DOHH2 (cell line): ENCODE results near the gene ITPRID2.

Source experiments
- H3F3A ChIP-seq: fragments of 200-600 bp; sonication (generic), shearing (Covaris generic); 2 replicates; pipeline ENCODE4 v1.6.0; 2016; ENCODE audit warnings: antibody characterized with exemption, mild to moderate bottlenecking; ENCODE audit not compliant: control insufficient read depth, insufficient read depth
- H3K27ac ChIP-seq: fragments of 200-600 bp; sonication (generic); 2 replicates; pipeline ENCODE4 v1.5.1; 2014; ENCODE audit warnings: low read depth, mild to moderate bottlenecking, low read length, moderate library complexity
- H3K27me3 ChIP-seq: fragments of 200-600 bp; sonication (generic); 2 replicates; pipeline ENCODE4 v1.6.1; 2014; ENCODE audit warnings: mild to moderate bottlenecking, low read length, mixed read lengths; ENCODE audit not compliant: control insufficient read depth
- H3K36me3 ChIP-seq: fragments of 200-600 bp; sonication (generic); 2 replicates; pipeline ENCODE4 v1.6.1; 2014; ENCODE audit warnings: mild to moderate bottlenecking, low read length, moderate library complexity, mixed read lengths; ENCODE audit not compliant: control insufficient read depth
- H3K4me1 ChIP-seq: fragments of 200-600 bp; sonication (generic); 2 replicates; pipeline ENCODE4 v1.6.1; 2014; ENCODE audit warnings: mild to moderate bottlenecking, low read length, mixed read lengths; ENCODE audit not compliant: control insufficient read depth
- H3K4me2 ChIP-seq: fragments of 200-600 bp; sonication (generic); 2 replicates; pipeline ENCODE4 v1.6.0; 2014; ENCODE audit warnings: mild to moderate bottlenecking, low read length, moderate library complexity
- H3K4me3 ChIP-seq: fragments of 200-600 bp; sonication (generic); 2 replicates; pipeline ENCODE4 v1.5.1; 2014; ENCODE audit warnings: mild to moderate bottlenecking, low read length, mixed read lengths
- H3K79me2 ChIP-seq: fragments of 200-600 bp; sonication (generic); 2 replicates; pipeline ENCODE4 v1.6.1; 2014; ENCODE audit warnings: mild to moderate bottlenecking, low read length, mixed read lengths; ENCODE audit not compliant: control insufficient read depth
- H3K9me2 ChIP-seq: fragments of 200-600 bp; sonication (generic); replicated peaks from 2 replicates; pipeline ENCODE4 v1.6.1; 2014; ENCODE audit warnings: mild to moderate bottlenecking, low read length, mixed read lengths; ENCODE audit not compliant: control insufficient read depth
- H3K9me3 ChIP-seq: fragments of 200-600 bp; sonication (generic); 2 replicates; pipeline ENCODE4 v1.6.1; 2014; ENCODE audit warnings: antibody characterized with exemption, low read length, mixed read lengths; ENCODE audit not compliant: control insufficient read depth, insufficient read depth
- H4K20me1 ChIP-seq: fragments of 200-600 bp; sonication (generic); 2 replicates; pipeline ENCODE4 v1.6.0; 2014; ENCODE audit warnings: low read depth, mild to moderate bottlenecking, antibody characterized with exemption, low read length, moderate library complexity; ENCODE audit not compliant: control insufficient read depth, insufficient read depth
- CTCF ChIP-seq: fragments of 200-600 bp; sonication (generic); IDR thresholded peaks from one replicate; pipeline ENCODE4 v1.5.1; 2014; ENCODE audit warnings: antibody characterized with exemption, mild to moderate bottlenecking, low read depth, low read length; ENCODE audit not compliant: poor library complexity, severe bottlenecking
- EZH2phosphoT487 ChIP-seq: fragments of 200-600 bp; sonication (generic); IDR thresholded peaks from 2 replicates; pipeline ENCODE4 v1.6.1; 2017; ENCODE audit warnings: borderline replicate concordance, mild to moderate bottlenecking, antibody characterized with exemption, low read length, moderate library complexity, mixed read lengths

The ITPRID2 gene

GRCh38 chr2:181949047-181949446 is 57.5 kb downstream of the ITPRID2 start:
- H3K79me2 ChIP-seq, result no peaks in the 10 kb centered on the region
- H3K9me3 ChIP-seq, result no peaks in the 10 kb centered on the region
- no peak overlapping the region for H3K4me3 ChIP-seq
- no peak overlapping the region for H3K27ac ChIP-seq
- TF ChIP-seq CTCF, result no peak
- no peaks in the 10 kb centered on the region for H4K20me1 ChIP-seq
- no peaks in the 10 kb centered on the region for H3K9me2 ChIP-seq
- H3K4me1 ChIP-seq, result peaks cover 10% of the 10 kb centered on the region
- no peaks in the 10 kb centered on the region for H3F3A ChIP-seq
- no peak overlapping the region for H3K4me2 ChIP-seq
- no peaks in the 10 kb centered on the region for H3K36me3 ChIP-seq
- no peaks in the 10 kb centered on the region for H3K27me3 ChIP-seq

GRCh38 chr2:181952404-181953226 is 61.1 kb downstream of the ITPRID2 start:
- H3K36me3 ChIP-seq, result no peaks in the 10 kb centered on the region
- H3K4me3 ChIP-seq, result no peak overlapping the region
- no peaks in the 10 kb centered on the region for H3K27me3 ChIP-seq
- no peaks in the 10 kb centered on the region for H4K20me1 ChIP-seq
- no peak for TF ChIP-seq EZH2phosphoT487
- H3K9me2 ChIP-seq, result no peaks in the 10 kb centered on the region
- H3K9me3 ChIP-seq, result no peaks in the 10 kb centered on the region
- H3K27ac ChIP-seq, result no peak overlapping the region
- H3F3A ChIP-seq, result no peaks in the 10 kb centered on the region
- H3K4me1 ChIP-seq, result peaks cover 19% of the 10 kb centered on the region
- no peak overlapping the region for H3K4me2 ChIP-seq
- H3K79me2 ChIP-seq, result no peaks in the 10 kb centered on the region

- Histone ChIP-seq H3K79me2 (no peaks in the 10 kb centered on the region), H3K4me3 (peak overlapping the region; percentile 72), H3K4me1 (peaks cover 19% of the 10 kb centered on the region), H3K36me3 (no peaks in the 10 kb centered on the region), H4K20me1 (no peaks in the 10 kb centered on the region), H3K9me3 (no peaks in the 10 kb centered on the region), H3K27ac (no peak overlapping the region), H3K9me2 (no peaks in the 10 kb centered on the region), H3K4me2 (peak overlapping the region; percentile 68), H3F3A (no peaks in the 10 kb centered on the region), H3K27me3 (no peaks in the 10 kb centered on the region)
- TF ChIP-seq EZH2phosphoT487 (no peak), CTCF (peak; percentile 83)
Measured at GRCh38 chr2:181953881-181954537, 62.5 kb downstream of the ITPRID2 start.

- H3K4me2 ChIP-seq, result peak overlapping the region; percentile 68
- peak overlapping the region; percentile 72 for H3K4me3 ChIP-seq
- H3F3A ChIP-seq, result no peaks in the 10 kb centered on the region
- H3K9me2 ChIP-seq, result no peaks in the 10 kb centered on the region
- no peaks in the 10 kb centered on the region for H3K36me3 ChIP-seq
- H3K79me2 ChIP-seq, result no peaks in the 10 kb centered on the region
- no peaks in the 10 kb centered on the region for H3K9me3 ChIP-seq
- H4K20me1 ChIP-seq, result no peaks in the 10 kb centered on the region
- no peaks in the 10 kb centered on the region for H3K27me3 ChIP-seq
- peaks cover 19% of the 10 kb centered on the region for H3K4me1 ChIP-seq
- H3K27ac ChIP-seq, result no peak overlapping the region
- no peak for TF ChIP-seq EZH2phosphoT487
- TF ChIP-seq CTCF, result no peak
Measured at GRCh38 chr2:181954538-181954883, 63.0 kb downstream of the ITPRID2 start.
